DND-41 (cell line): Measurements from ENCODE around the gene TMEM14C.

Experiments used
- ATAC-seq: fragments of 200-7000 bp; cut with Tn5 transposase; 3 replicates; pipeline ENCODE4 v1.9.1; 2021; ENCODE audit warnings: low read depth; ENCODE audit not compliant: insufficient read depth
- DNase-seq: peaks from one replicate; pipeline ENCODE4 v3.0.0-alpha.2; 2020
- H2AFZ ChIP-seq: 2 replicates; pipeline ENCODE4 v1.6.0; 2012; ENCODE audit warnings: low read depth, low read length
- H3K27ac ChIP-seq: 2 replicates; pipeline ENCODE4 v1.5.1; 2012; ENCODE audit warnings: low read length, inconsistent platforms
- H3K27me3 ChIP-seq: fragments of 200-600 bp; sonication (generic); 2 replicates; pipeline ENCODE4 v1.6.0; 2012; ENCODE audit warnings: low read length, mild to moderate bottlenecking, inconsistent platforms; ENCODE audit not compliant: insufficient read depth, poor library complexity
- H3K36me3 ChIP-seq: 2 replicates; pipeline ENCODE4 v1.5.1; 2012; ENCODE audit warnings: low read length, inconsistent platforms; ENCODE audit not compliant: insufficient read depth
- H3K4me1 ChIP-seq: 2 replicates; pipeline ENCODE4 v1.5.1; 2012; ENCODE audit warnings: mild to moderate bottlenecking, low read length; ENCODE audit not compliant: insufficient read depth
- H3K4me2 ChIP-seq: 2 replicates; pipeline ENCODE4 v1.6.0; 2012; ENCODE audit warnings: mild to moderate bottlenecking, moderate library complexity, low read length, inconsistent platforms; ENCODE audit not compliant: insufficient read depth
- H3K4me3 ChIP-seq, 2 experiments: fragments of 200-600 bp in 1 of 2; shearing (Covaris generic) in 1 of 2; 2 replicates each; pipeline ENCODE4 v1.5.1; 2012 to 2016; ENCODE audit warnings: inconsistent platforms in 2 of 2, low read length in 2 of 2, mild to moderate bottlenecking in 2 of 2, low read depth in 1 of 2, moderate library complexity in 1 of 2
- H3K79me2 ChIP-seq: 2 replicates; pipeline ENCODE4 v1.6.0; 2012; ENCODE audit warnings: low read length, inconsistent platforms; ENCODE audit not compliant: insufficient read depth
- H3K9ac ChIP-seq: 2 replicates; pipeline ENCODE4 v1.6.0; 2012; ENCODE audit warnings: low read depth, mild to moderate bottlenecking, inconsistent platforms, low read length, moderate library complexity
- H3K9me3 ChIP-seq: 2 replicates; pipeline ENCODE4 v1.5.1; 2012; ENCODE audit warnings: low read length, moderate library complexity, mild to moderate bottlenecking, inconsistent platforms; ENCODE audit not compliant: insufficient read depth, severe bottlenecking
- H4K20me1 ChIP-seq: 2 replicates; pipeline ENCODE4 v1.6.0; 2012; ENCODE audit warnings: low read length; ENCODE audit not compliant: insufficient read depth
- CTCF ChIP-seq: IDR thresholded peaks from 2 replicates; pipeline ENCODE4 v1.5.1; 2012; ENCODE audit warnings: borderline replicate concordance, low read length, moderate library complexity, mild to moderate bottlenecking; ENCODE audit not compliant: poor library complexity, severe bottlenecking; ENCODE audit errors: extremely low read depth
- EZH2 ChIP-seq: IDR thresholded peaks from 3 replicates; pipeline ENCODE4 v1.6.1; 2012; ENCODE audit warnings: borderline replicate concordance, low read depth, mild to moderate bottlenecking, moderate library complexity, low read length, inconsistent platforms; ENCODE audit not compliant: severe bottlenecking

The TMEM14C gene

GRCh38 chr6:10681795-10682194 lies 41.1 kb upstream of the TMEM14C start:
- H3K79me2 ChIP-seq, result no peaks in the 10 kb centered on the region
- H4K20me1 ChIP-seq, result no peaks in the 10 kb centered on the region
- no peak overlapping the region for H3K9ac ChIP-seq
- peaks cover 5% of the 10 kb centered on the region for H3K9me3 ChIP-seq
- no peaks in the 10 kb centered on the region for H3K4me1 ChIP-seq
- H3K27me3 ChIP-seq, result no peaks in the 10 kb centered on the region
- H3K4me3 ChIP-seq, result no peak overlapping the region
- H3K36me3 ChIP-seq, result no peaks in the 10 kb centered on the region
- no peak overlapping the region for H2AFZ ChIP-seq
- TF ChIP-seq EZH2, result no peak
- TF ChIP-seq CTCF, result no peak
- H3K4me2 ChIP-seq, result no peak overlapping the region
- no peak for ATAC-seq
- no peak overlapping the region for H3K27ac ChIP-seq
- no peak for DNase-seq

GRCh38 chr6:10682355-10682988 lies 40.4 kb upstream of the TMEM14C start:
- no peaks in the 10 kb centered on the region for H3K79me2 ChIP-seq
- H3K27ac ChIP-seq, result no peak overlapping the region
- peaks cover 5% of the 10 kb centered on the region for H3K9me3 ChIP-seq
- H2AFZ ChIP-seq, result no peak overlapping the region
- H3K4me1 ChIP-seq, result no peaks in the 10 kb centered on the region
- DNase-seq (no peak), ATAC-seq (no peak)
- H3K27me3 ChIP-seq, result no peaks in the 10 kb centered on the region
- no peak overlapping the region for H3K9ac ChIP-seq
- TF ChIP-seq CTCF (no peak), EZH2 (no peak)
- H3K36me3 ChIP-seq, result no peaks in the 10 kb centered on the region
- H3K4me2 ChIP-seq, result no peak overlapping the region
- no peaks in the 10 kb centered on the region for H4K20me1 ChIP-seq
- no peak overlapping the region for H3K4me3 ChIP-seq

- Histone ChIP-seq H3K79me2 (no peaks in the 10 kb centered on the region), H3K27me3 (no peaks in the 10 kb centered on the region), H3K9me3 (peaks cover 5% of the 10 kb centered on the region), H3K36me3 (no peaks in the 10 kb centered on the region), H3K9ac (no peak overlapping the region), H3K4me3 (no peak overlapping the region), H4K20me1 (no peaks in the 10 kb centered on the region), H3K27ac (no peak overlapping the region), H3K4me2 (no peak overlapping the region), H3K4me1 (no peaks in the 10 kb centered on the region), H2AFZ (no peak overlapping the region)
- DNase-seq (no peak), ATAC-seq (no peak)
- TF ChIP-seq CTCF (no peak), EZH2 (no peak)
Measured at GRCh38 chr6:10684618-10685017, 38.3 kb upstream of the TMEM14C start.
